ENCODE results near the gene RIBC2.

The RIBC2 gene

DNA sequence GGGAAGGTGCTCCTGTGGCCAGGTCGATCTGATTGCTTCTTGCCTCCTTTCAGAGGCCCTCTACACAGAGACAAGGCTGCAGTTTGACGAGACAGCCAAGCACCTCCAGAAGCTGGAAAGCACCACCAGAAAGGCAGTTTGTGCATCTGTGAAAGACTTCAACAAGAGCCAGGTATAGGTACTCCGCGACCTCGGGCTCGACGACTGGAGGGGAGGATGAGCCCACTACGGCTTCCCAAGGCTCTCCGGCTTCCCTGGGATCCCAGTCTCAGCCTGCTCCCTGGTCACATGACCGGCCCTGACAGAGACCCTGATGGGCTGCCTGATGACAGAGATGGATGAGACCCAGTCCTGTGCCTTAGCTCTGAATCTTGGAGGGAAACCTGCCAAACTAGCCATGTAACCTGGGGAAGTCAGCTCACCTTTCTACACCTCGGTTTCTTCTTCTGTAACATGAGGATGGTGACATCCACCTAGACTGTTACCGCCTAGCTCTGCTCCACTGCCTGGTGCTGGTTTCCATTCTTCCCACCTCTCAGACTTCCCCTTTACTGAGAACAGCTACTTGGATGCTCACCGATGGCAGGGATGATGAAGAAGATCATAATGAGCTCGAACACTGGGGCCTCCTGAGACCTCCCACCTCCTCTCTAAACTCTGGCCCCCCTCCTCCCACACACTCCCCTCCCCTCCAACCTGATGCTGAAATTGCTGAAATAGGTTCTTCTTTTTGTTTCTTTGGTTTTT, 8.9 kb downstream of the RIBC2 start:
- TF ChIP-seq GLIS3 (CRISPR knock-in tag; IDR thresholded peaks at IDR 0.05), result no peak
- ATAC-seq, result no peak

- no peak for TF ChIP-seq ZNF565 (CRISPR knock-in tag; conservative IDR thresholded peaks at IDR 0.05; ENCODE audit: low read depth)
- TF ChIP-seq ZC3H10 (CRISPR knock-in tag; IDR thresholded peaks at IDR 0.05), result no peak
- TF ChIP-seq POU6F1 (CRISPR knock-in tag; IDR thresholded peaks at IDR 0.05; ENCODE audit: borderline replicate concordance, low read depth), result no peak
- no peak for TF ChIP-seq TCF4 (CRISPR knock-in tag; IDR thresholded peaks at IDR 0.05; ENCODE audit: borderline replicate concordance)
- TF ChIP-seq TOX (CRISPR knock-in tag; IDR thresholded peaks at IDR 0.05; ENCODE audit: borderline replicate concordance), result no peak
- no peak for TF ChIP-seq PATZ1 (CRISPR knock-in tag; IDR thresholded peaks at IDR 0.05; ENCODE audit: borderline replicate concordance)
- TF ChIP-seq PPARA (CRISPR knock-in tag; IDR thresholded peaks at IDR 0.05; ENCODE audit: borderline replicate concordance), result no peak
- TF ChIP-seq CSDC2 (CRISPR knock-in tag; IDR thresholded peaks at IDR 0.05), result no peak
- no peak for TF ChIP-seq TSHZ2 (CRISPR knock-in tag; IDR thresholded peaks at IDR 0.05)
- TF ChIP-seq ISL1 (CRISPR knock-in tag; IDR thresholded peaks at IDR 0.05), result no peak
- no peak for TF ChIP-seq ARNTL (CRISPR knock-in tag; IDR thresholded peaks at IDR 0.05; ENCODE audit: borderline replicate concordance, low read depth)
- TF ChIP-seq SNAI2 (CRISPR knock-in tag; IDR thresholded peaks at IDR 0.05), result no peak
- TF ChIP-seq, protein P1, sequence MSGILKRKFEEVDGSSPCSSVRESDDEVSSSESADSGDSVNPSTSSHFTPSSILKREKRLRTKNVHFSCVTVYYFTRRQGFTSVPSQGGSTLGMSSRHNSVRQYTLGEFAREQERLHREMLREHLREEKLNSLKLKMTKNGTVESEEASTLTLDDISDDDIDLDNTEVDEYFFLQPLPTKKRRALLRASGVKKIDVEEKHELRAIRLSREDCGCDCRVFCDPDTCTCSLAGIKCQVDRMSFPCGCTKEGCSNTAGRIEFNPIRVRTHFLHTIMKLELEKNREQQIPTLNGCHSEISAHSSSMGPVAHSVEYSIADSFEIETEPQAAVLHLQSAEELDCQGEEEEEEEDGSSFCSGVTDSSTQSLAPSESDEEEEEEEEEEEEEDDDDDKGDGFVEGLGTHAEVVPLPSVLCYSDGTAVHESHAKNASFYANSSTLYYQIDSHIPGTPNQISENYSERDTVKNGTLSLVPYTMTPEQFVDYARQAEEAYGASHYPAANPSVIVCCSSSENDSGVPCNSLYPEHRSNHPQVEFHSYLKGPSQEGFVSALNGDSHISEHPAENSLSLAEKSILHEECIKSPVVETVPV (CRISPR knock-in tag; IDR thresholded peaks at IDR 0.05), result no peak
- TF ChIP-seq GLIS3 (CRISPR knock-in tag; IDR thresholded peaks at IDR 0.05), result no peak
- no peak for TF ChIP-seq RARB (CRISPR knock-in tag; IDR thresholded peaks at IDR 0.05)
- TF ChIP-seq OSR1 (CRISPR knock-in tag; IDR thresholded peaks at IDR 0.05), result no peak
- no peak for TF ChIP-seq ZNF8 (CRISPR knock-in tag; IDR thresholded peaks at IDR 0.05)
- no peak for TF ChIP-seq ESRRG (CRISPR knock-in tag; IDR thresholded peaks at IDR 0.05)
- TF ChIP-seq CREB5 (CRISPR knock-in tag; IDR thresholded peaks at IDR 0.05; ENCODE audit: low read depth), result no peak
- no peak for TF ChIP-seq BACH2 (CRISPR knock-in tag; IDR thresholded peaks at IDR 0.05; ENCODE audit: borderline replicate concordance)
Measured at GRCh38 chr22:45423524-45423923, 10.0 kb downstream of the RIBC2 start.

GRCh38 chr22:45424241-45424731, 10.8 kb downstream of the RIBC2 start:
- no peak for ATAC-seq
- no peak for TF ChIP-seq GLIS3 (CRISPR knock-in tag; IDR thresholded peaks at IDR 0.05)
- no peak for TF ChIP-seq PPARA (CRISPR knock-in tag; IDR thresholded peaks at IDR 0.05; ENCODE audit: borderline replicate concordance)
- TF ChIP-seq TSHZ2 (CRISPR knock-in tag; IDR thresholded peaks at IDR 0.05), result no peak
- TF ChIP-seq ZNF565 (CRISPR knock-in tag; conservative IDR thresholded peaks at IDR 0.05; ENCODE audit: low read depth), result no peak

More at GRCh38 chr22:45423524-45423923, 10.0 kb downstream of the RIBC2 start:
- no peak for ATAC-seq
